Measurements from ENCODE around the gene OR51D1. TPM values are rescaled to one million over a fixed set of nuclear protein-coding genes. Genes with fewer than 3 reads are reported as not detected.

The OR51D1 gene
- total and polyA plus RNA-seq, 7 donors: not detected

- peak in 1 of 4 donors; percentile 53 for TF ChIP-seq EP300 (IDR thresholded peaks at IDR 0.05)
- TF ChIP-seq POLR2AphosphoS5 (IDR thresholded peaks at IDR 0.05): peak; percentile 23 to 83 (median 58)
- no peak for TF ChIP-seq CTCF (IDR thresholded peaks at IDR 0.05)
- peaks cover 0 to 20% (median 12%) of the 10 kb centered on the region in 4 donors for H3K4me1 ChIP-seq
- H3K9me3 ChIP-seq: no peaks in the 10 kb centered on the region
- no peak overlapping the region for H3K4me3 ChIP-seq
- DNase-seq: no peak
- intact Hi-C loops (cut with DNase I): no loop called here
- 25 to 59% methylated on average over 2 of the region's 2 CpGs for WGBS, 2 donors
- H3K27me3 ChIP-seq: no peaks in the 10 kb centered on the region
- H3K27ac ChIP-seq: no peak overlapping the region
- H3K36me3 ChIP-seq: no peaks in the 10 kb centered on the region
These were observed 40.7 kb downstream of the OR51D1 start for GRCh38 chr11:4677948-4678347.

- Histone ChIP-seq H3K4me1 (peaks cover 0 to 15% (median 10%) of the 10 kb centered on the region in 4 donors), H3K27ac (no peak overlapping the region), H3K4me3 (no peak overlapping the region), H3K9me3 (no peaks in the 10 kb centered on the region), H3K27me3 (no peaks in the 10 kb centered on the region), H3K36me3 (no peaks in the 10 kb centered on the region)
- intact Hi-C loops (cut with DNase I): no loop called here
- TF ChIP-seq POLR2AphosphoS5 (IDR thresholded peaks at IDR 0.05) (no peak), EP300 (IDR thresholded peaks at IDR 0.05) (no peak)
- DNase-seq: no peak
- 11 to 34% methylated on average over 3 of the region's 3 CpGs for WGBS, 2 donors
These were observed 43.1 kb downstream of the OR51D1 start for GRCh38 chr11:4680341-4680740.

- DNase-seq: no peak
- 73 to 78% methylated on average over 2 of the region's 2 CpGs for WGBS, 2 donors
- intact Hi-C loops (cut with DNase I): no loop called here
- no peak for TF ChIP-seq POLR2AphosphoS5 (IDR thresholded peaks at IDR 0.05)
- H3K27ac ChIP-seq: no peak overlapping the region
- peaks cover 0 to 13% (median 9%) of the 10 kb centered on the region in 4 donors for H3K4me1 ChIP-seq
- H3K36me3 ChIP-seq: no peaks in the 10 kb centered on the region
- no peaks in the 10 kb centered on the region for H3K9me3 ChIP-seq
- no peaks in the 10 kb centered on the region for H3K27me3 ChIP-seq
- no peak overlapping the region for H3K4me3 ChIP-seq
These were observed 45.5 kb downstream of the OR51D1 start for GRCh38 chr11:4682623-4683419.

- TF ChIP-seq POLR2A (IDR thresholded peaks at IDR 0.05): no peak
- H3K4me3 ChIP-seq: no peak overlapping the region
- no peaks in the 10 kb centered on the region for H3K27me3 ChIP-seq
- H3K9me3 ChIP-seq: no peaks in the 10 kb centered on the region
- 80 to 83% methylated on average over 3 of the region's 3 CpGs for WGBS, 2 donors
- DNase-seq: no peak
- no peak overlapping the region for H3K27ac ChIP-seq
- no peaks in the 10 kb centered on the region for H3K4me1 ChIP-seq
- H3K36me3 ChIP-seq: no peaks in the 10 kb centered on the region
- intact Hi-C loops (cut with DNase I): no loop called here
These were observed 47.5 kb downstream of the OR51D1 start for GRCh38 chr11:4684631-4685285.

Other genes starting within 250 kb of the OR51D1 start
- gene TRIM21, start 243.8 kb upstream of the OR51D1 start, total RNA-seq: 10 to 100 TPM; 15.0 to 21.4 (median 16.2) TPM
- gene TRIM21, start 243.8 kb upstream of the OR51D1 start, polyA plus RNA-seq: 10 to 100 TPM; 16.2 to 32.1 (median 29.1) TPM
- under 1 TPM in 1 of 4 donors, not detected in 3; 0.41 TPM for gene OR52K2, start 188.2 kb upstream of the OR51D1 start, total RNA-seq
- gene OR52K2, start 188.2 kb upstream of the OR51D1 start, polyA plus RNA-seq: not detected
- under 1 TPM in 1 of 4 donors, not detected in 3; 0.14 TPM for gene OR52K1, start 154.8 kb upstream of the OR51D1 start, total RNA-seq
- gene OR52K1, start 154.8 kb upstream of the OR51D1 start, polyA plus RNA-seq: not detected
- not detected for gene OR52M1, start 92.3 kb upstream of the OR51D1 start, total RNA-seq
- not detected for gene OR52M1, start 92.3 kb upstream of the OR51D1 start, polyA plus RNA-seq
- gene OR52I2, start 55.7 kb upstream of the OR51D1 start, total RNA-seq: not detected
- gene OR52I2, start 55.7 kb upstream of the OR51D1 start, polyA plus RNA-seq: not detected
- gene OR52I1, start 43.4 kb upstream of the OR51D1 start, total RNA-seq: not detected
- not detected for gene OR52I1, start 43.4 kb upstream of the OR51D1 start, polyA plus RNA-seq
- gene TRIM68, start 29.2 kb upstream of the OR51D1 start, total RNA-seq: 10 to 100 TPM in 3 of 4 donors, 1 to 10 TPM in 1; 8.9 to 15.0 (median 11.7) TPM
- 10 to 100 TPM in 2 of 3 donors, 1 to 10 TPM in 1; 6.0 to 12.9 (median 11.6) TPM for gene TRIM68, start 29.2 kb upstream of the OR51D1 start, polyA plus RNA-seq
- gene OR51E1, start 6.5 kb downstream of the OR51D1 start, total RNA-seq: 1 to 10 TPM in 3 of 4 donors, under 1 TPM in 1; 0.33 to 2.2 (median 1.6) TPM
- under 1 TPM in 2 of 3 donors, not detected in 1; 0.23 to 0.50 TPM for gene OR51E1, start 6.5 kb downstream of the OR51D1 start, polyA plus RNA-seq
- 10 to 100 TPM in 2 of 4 donors, 1 to 10 TPM in 2; 1.3 to 24.8 (median 7.1) TPM for gene OR51E2, start 60.4 kb downstream of the OR51D1 start, total RNA-seq
- gene OR51E2, start 60.4 kb downstream of the OR51D1 start, polyA plus RNA-seq: under 1 TPM in 1 of 3 donors, not detected in 2; 0.63 TPM
- gene MMP26, start 67.3 kb downstream of the OR51D1 start, total RNA-seq: not detected
- not detected for gene MMP26, start 67.3 kb downstream of the OR51D1 start, polyA plus RNA-seq
- gene OR51F1, start 132.5 kb downstream of the OR51D1 start, total RNA-seq: not detected
- not detected for gene OR51F1, start 132.5 kb downstream of the OR51D1 start, polyA plus RNA-seq
- not detected for gene OR52R1, start 166.9 kb downstream of the OR51D1 start, total RNA-seq
- not detected for gene OR52R1, start 166.9 kb downstream of the OR51D1 start, polyA plus RNA-seq
- not detected for gene OR51F2, start 183.8 kb downstream of the OR51D1 start, total RNA-seq
- gene OR51F2, start 183.8 kb downstream of the OR51D1 start, polyA plus RNA-seq: not detected
- not detected for gene OR51S1, start 211.7 kb downstream of the OR51D1 start, total RNA-seq
- gene OR51S1, start 211.7 kb downstream of the OR51D1 start, polyA plus RNA-seq: not detected
- gene OR51T1, start 244.4 kb downstream of the OR51D1 start, total RNA-seq: not detected
- gene OR51T1, start 244.4 kb downstream of the OR51D1 start, polyA plus RNA-seq: not detected

Measured in sigmoid colon (tissue), 7 donors.